Uterus (tissue), 2 donors: ENCODE data around the gene PEX10.

Source experiments
- POLR2A ChIP-seq, 2 donors: fragments of 450-650 bp; IDR thresholded peaks; one replicate each; pipeline ENCODE4 v1.6.1; 2016; ENCODE audit warnings: antibody characterized with exemption in 2 of 2, mild to moderate bottlenecking in 1 of 2, moderate library complexity in 1 of 2
- TF ChIP-seq, protein P1 (sequence below), 4 experiments: fragments of 200-600 bp in 2 of 4; fragments of 450-650 bp in 2 of 4; sonication (generic) in 2 of 4; IDR thresholded peaks; one replicate each; pipeline ENCODE4 v1.5.1; 2016 to 2019; ENCODE audit warnings: antibody characterized with exemption in 4 of 4, mild to moderate bottlenecking in 2 of 4, moderate library complexity in 1 of 4

- TF ChIP-seq, protein P1, sequence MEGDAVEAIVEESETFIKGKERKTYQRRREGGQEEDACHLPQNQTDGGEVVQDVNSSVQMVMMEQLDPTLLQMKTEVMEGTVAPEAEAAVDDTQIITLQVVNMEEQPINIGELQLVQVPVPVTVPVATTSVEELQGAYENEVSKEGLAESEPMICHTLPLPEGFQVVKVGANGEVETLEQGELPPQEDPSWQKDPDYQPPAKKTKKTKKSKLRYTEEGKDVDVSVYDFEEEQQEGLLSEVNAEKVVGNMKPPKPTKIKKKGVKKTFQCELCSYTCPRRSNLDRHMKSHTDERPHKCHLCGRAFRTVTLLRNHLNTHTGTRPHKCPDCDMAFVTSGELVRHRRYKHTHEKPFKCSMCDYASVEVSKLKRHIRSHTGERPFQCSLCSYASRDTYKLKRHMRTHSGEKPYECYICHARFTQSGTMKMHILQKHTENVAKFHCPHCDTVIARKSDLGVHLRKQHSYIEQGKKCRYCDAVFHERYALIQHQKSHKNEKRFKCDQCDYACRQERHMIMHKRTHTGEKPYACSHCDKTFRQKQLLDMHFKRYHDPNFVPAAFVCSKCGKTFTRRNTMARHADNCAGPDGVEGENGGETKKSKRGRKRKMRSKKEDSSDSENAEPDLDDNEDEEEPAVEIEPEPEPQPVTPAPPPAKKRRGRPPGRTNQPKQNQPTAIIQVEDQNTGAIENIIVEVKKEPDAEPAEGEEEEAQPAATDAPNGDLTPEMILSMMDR (IDR thresholded peaks at IDR 0.05), result no peak
- no peak for TF ChIP-seq POLR2A (IDR thresholded peaks at IDR 0.05)
Observed at GRCh38 chr1:2378956-2379732, 33.2 kb downstream of the PEX10 start.
